MM.1S (cell line): ENCODE results near the gene CA10.

Experiments used
- DNase-seq: peaks from one replicate; pipeline ENCODE4 v3.0.0-alpha.2; 2015
- H2AFZ ChIP-seq: fragments of 300-600 bp; sonication (generic); 2 replicates; pipeline ENCODE4 v1.6.0; 2016; ENCODE audit warnings: antibody characterized with exemption, low read length
- H3F3A ChIP-seq: fragments of 300-600 bp; sonication (generic); 2 replicates; pipeline ENCODE4 v1.6.1; 2016; ENCODE audit warnings: mild to moderate bottlenecking, antibody characterized with exemption, low read length, moderate library complexity, mixed read lengths; ENCODE audit not compliant: insufficient read depth
- H3K27ac ChIP-seq: fragments of 300-600 bp; sonication (generic); 2 replicates; pipeline ENCODE4 v1.5.1; 2016; ENCODE audit warnings: mild to moderate bottlenecking, low read length
- H3K27me3 ChIP-seq: fragments of 300-600 bp; sonication (generic); replicated peaks from 2 replicates; pipeline ENCODE4 v1.6.0; 2016; ENCODE audit warnings: low read length; ENCODE audit not compliant: insufficient read depth
- H3K36me3 ChIP-seq: fragments of 300-600 bp; sonication (generic); replicated peaks from 2 replicates; pipeline ENCODE4 v1.6.1; 2016; ENCODE audit warnings: mild to moderate bottlenecking, low read length, mixed read lengths; ENCODE audit not compliant: insufficient read depth
- H3K4me1 ChIP-seq: fragments of 300-600 bp; sonication (generic); 2 replicates; pipeline ENCODE4 v1.6.1; 2016; ENCODE audit warnings: low read length, mixed read lengths
- H3K4me2 ChIP-seq: fragments of 300-600 bp; sonication (generic); 2 replicates; pipeline ENCODE4 v1.6.0; 2016; ENCODE audit warnings: low read depth, low read length
- H3K4me3 ChIP-seq: fragments of 300-600 bp; sonication (generic); 2 replicates; pipeline ENCODE4 v1.5.1; 2016; ENCODE audit warnings: low read length, mixed read lengths
- H3K79me2 ChIP-seq: fragments of 300-600 bp; sonication (generic); 2 replicates; pipeline ENCODE4 v1.6.1; 2016; ENCODE audit warnings: mixed run types, low read length, mixed read lengths
- H3K9ac ChIP-seq: fragments of 300-600 bp; sonication (generic); 2 replicates; pipeline ENCODE4 v1.6.1; 2016; ENCODE audit warnings: low read length, mixed read lengths
- H3K9me2 ChIP-seq: fragments of 300-600 bp; sonication (generic); replicated peaks from 2 replicates; pipeline ENCODE4 v1.6.1; 2016; ENCODE audit warnings: mild to moderate bottlenecking, low read length, mixed read lengths; ENCODE audit not compliant: insufficient read depth
- H3K9me3 ChIP-seq: fragments of 300-600 bp; sonication (generic); replicated peaks from 2 replicates; pipeline ENCODE4 v1.6.1; 2016; ENCODE audit warnings: mild to moderate bottlenecking, low read length, mixed read lengths; ENCODE audit not compliant: insufficient read depth
- H4K20me1 ChIP-seq: fragments of 300-600 bp; sonication (generic); 2 replicates; pipeline ENCODE4 v1.6.1; 2016; ENCODE audit warnings: mild to moderate bottlenecking, low read length, moderate library complexity, mixed read lengths; ENCODE audit not compliant: insufficient read depth
- EZH2 ChIP-seq: fragments of 300-600 bp; sonication (generic); optimal IDR thresholded peaks from 2 replicates; pipeline ENCODE3; 2017; ENCODE audit warnings: low read depth, mild to moderate bottlenecking, antibody characterized with exemption, low read length, mixed read lengths
- EZH2phosphoT487 ChIP-seq: fragments of 300-600 bp; sonication (generic); IDR thresholded peaks from 2 replicates; pipeline ENCODE4 v1.6.1; 2018; ENCODE audit warnings: antibody characterized with exemption, low read length
- TF ChIP-seq, protein P1 (sequence below): fragments of 300-600 bp; sonication (generic); IDR thresholded peaks from 2 replicates; pipeline ENCODE4 v1.5.1; 2016; ENCODE audit warnings: antibody characterized with exemption, low read length, mixed read lengths

The CA10 gene

DNA sequence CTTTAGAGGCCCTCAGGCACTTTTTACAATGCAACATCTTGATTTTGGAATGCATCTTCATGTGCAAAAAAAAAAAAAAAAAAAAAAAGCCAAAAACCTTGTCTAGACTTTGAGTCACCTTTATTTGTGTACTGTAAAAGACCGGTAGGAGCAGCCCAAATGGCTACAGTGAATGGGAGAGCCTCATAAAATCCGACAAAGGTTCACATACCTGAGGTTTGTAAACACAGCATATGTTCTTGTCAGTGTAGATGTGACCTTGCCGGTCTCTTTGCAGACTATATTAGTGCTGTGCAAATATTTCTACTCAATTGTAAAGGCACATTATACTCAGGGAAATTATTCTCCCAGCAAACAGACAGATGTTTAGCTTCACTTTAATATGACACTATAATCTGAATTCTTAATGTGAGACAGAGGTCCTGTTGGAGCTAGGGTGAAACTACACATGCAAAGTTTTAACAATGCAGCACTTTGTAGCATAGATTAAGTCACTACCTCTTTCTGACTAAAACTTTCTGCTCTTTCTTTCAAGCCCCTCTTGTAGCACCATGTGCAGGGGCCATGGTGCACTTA, 211.3 kb downstream of the CA10 start:
- Histone ChIP-seq H2AFZ (no peak overlapping the region), H3K9ac (no peak overlapping the region), H3K27me3 (no peaks in the 10 kb centered on the region), H3K79me2 (no peaks in the 10 kb centered on the region), H3K4me3 (no peak overlapping the region), H3K9me2 (no peaks in the 10 kb centered on the region), H3K4me1 (no peaks in the 10 kb centered on the region), H3K36me3 (no peaks in the 10 kb centered on the region), H3K4me2 (no peak overlapping the region), H3K27ac (no peak overlapping the region), H3K9me3 (no peaks in the 10 kb centered on the region), H4K20me1 (no peaks in the 10 kb centered on the region), H3F3A (no peaks in the 10 kb centered on the region)
- TF ChIP-seq EZH2, result no peak
- no peak for TF ChIP-seq EZH2phosphoT487
- TF ChIP-seq, protein P1, sequence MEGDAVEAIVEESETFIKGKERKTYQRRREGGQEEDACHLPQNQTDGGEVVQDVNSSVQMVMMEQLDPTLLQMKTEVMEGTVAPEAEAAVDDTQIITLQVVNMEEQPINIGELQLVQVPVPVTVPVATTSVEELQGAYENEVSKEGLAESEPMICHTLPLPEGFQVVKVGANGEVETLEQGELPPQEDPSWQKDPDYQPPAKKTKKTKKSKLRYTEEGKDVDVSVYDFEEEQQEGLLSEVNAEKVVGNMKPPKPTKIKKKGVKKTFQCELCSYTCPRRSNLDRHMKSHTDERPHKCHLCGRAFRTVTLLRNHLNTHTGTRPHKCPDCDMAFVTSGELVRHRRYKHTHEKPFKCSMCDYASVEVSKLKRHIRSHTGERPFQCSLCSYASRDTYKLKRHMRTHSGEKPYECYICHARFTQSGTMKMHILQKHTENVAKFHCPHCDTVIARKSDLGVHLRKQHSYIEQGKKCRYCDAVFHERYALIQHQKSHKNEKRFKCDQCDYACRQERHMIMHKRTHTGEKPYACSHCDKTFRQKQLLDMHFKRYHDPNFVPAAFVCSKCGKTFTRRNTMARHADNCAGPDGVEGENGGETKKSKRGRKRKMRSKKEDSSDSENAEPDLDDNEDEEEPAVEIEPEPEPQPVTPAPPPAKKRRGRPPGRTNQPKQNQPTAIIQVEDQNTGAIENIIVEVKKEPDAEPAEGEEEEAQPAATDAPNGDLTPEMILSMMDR, result no peak
- DNase-seq, result no peak

DNA sequence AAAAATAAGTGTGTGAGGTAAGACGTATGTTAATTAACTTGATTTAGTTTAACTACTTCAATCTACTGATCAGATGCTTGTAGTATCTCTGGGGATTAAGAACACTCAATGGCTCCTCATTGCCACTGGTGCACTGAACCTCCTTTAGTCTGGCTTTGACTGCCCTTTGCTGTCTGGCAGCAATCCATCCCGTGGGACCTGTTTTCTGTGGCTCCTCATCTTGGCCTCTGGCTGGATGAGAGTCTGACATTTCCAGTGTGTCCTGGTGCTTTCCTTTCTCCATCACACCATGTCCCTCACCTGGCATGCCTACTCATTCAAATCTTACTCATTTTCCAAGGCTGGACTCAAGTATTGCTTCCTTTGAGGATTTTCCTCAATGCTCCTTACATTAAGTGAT, 212.2 kb downstream of the CA10 start:
- H3K9me2 ChIP-seq, result no peaks in the 10 kb centered on the region
- H3K4me2 ChIP-seq, result no peak overlapping the region
- no peaks in the 10 kb centered on the region for H3K4me1 ChIP-seq
- no peaks in the 10 kb centered on the region for H3F3A ChIP-seq
- H3K36me3 ChIP-seq, result no peaks in the 10 kb centered on the region
- H3K27me3 ChIP-seq, result no peaks in the 10 kb centered on the region
- H3K79me2 ChIP-seq, result no peaks in the 10 kb centered on the region
- no peak overlapping the region for H3K9ac ChIP-seq
- H3K27ac ChIP-seq, result no peak overlapping the region
- DNase-seq, result no peak
- TF ChIP-seq EZH2phosphoT487, result no peak
- TF ChIP-seq EZH2, result no peak
- TF ChIP-seq, protein P1, result no peak
- no peak overlapping the region for H2AFZ ChIP-seq
- no peak overlapping the region for H3K4me3 ChIP-seq
- H4K20me1 ChIP-seq, result no peaks in the 10 kb centered on the region
- no peaks in the 10 kb centered on the region for H3K9me3 ChIP-seq

DNA sequence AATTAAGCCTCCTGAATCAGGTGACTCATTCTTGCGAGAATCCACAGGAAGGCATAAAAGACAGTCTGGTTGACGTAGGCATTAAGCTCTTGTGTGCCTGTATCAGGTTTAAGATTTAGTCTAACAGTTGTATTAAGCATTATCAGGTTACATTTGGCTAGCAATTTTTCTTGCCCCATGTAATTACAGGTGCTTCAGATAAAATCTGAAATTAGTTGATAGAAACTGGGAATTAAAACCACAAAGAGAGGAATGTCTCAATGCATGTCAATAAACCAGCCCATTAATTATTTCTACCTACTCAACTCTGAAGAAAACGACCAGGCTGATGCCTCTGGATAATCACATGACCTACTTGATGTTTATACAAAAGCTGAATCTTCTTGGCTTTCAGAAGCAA, 217.2 kb downstream of the CA10 start:
- Histone ChIP-seq H3K9me2 (no peaks in the 10 kb centered on the region), H3K4me3 (no peak overlapping the region), H4K20me1 (no peaks in the 10 kb centered on the region), H3K9ac (no peak overlapping the region), H3K9me3 (no peaks in the 10 kb centered on the region), H3K79me2 (no peaks in the 10 kb centered on the region), H3K4me1 (no peaks in the 10 kb centered on the region), H3F3A (no peaks in the 10 kb centered on the region), H3K4me2 (no peak overlapping the region), H3K27ac (no peak overlapping the region), H3K36me3 (no peaks in the 10 kb centered on the region), H3K27me3 (no peaks in the 10 kb centered on the region), H2AFZ (no peak overlapping the region)
- TF ChIP-seq, protein P1, result no peak
- TF ChIP-seq EZH2phosphoT487, result no peak
- no peak for TF ChIP-seq EZH2
- no peak for DNase-seq
